GM19099 (cell line): ENCODE measurements around the gene STK35.

Experiments used
- POLR2A ChIP-seq: IDR thresholded peaks from 3 replicates; pipeline ENCODE4 v1.6.1; 2011; ENCODE audit warnings: low read depth; ENCODE audit not compliant: insufficient read length; ENCODE audit errors: extremely low read depth

STK35 gene

DNA sequence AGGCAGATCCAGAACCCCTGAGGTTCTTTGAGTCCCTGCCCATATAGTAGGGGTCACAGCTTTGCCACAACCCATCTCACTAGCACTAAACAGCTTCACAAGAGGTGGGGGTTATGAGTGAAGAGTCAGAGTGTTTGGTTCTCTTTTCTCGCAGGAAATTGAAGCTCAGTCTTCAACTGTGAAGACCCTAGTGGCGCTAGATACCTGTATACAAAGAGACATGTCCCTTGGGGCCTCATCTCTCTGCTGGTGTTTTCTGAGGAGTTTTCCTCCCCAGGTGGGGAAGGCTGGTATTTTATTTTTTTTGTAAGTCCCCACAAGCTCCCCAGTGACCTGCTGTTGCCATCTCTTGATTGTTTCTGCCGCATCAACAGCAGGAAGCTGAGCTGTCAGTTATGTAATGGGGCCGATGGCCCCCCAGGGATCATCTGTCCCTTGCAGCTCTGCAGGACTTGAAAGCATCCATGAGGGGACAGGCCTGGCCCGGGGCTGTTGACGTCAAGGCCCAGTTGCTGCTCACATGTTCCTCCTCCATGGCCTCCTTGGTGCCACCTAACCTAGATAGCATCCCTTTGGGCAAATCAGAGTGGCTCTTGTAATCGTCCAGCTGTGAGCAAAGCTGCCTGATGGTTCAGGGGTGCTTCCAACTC is 23.1 kb downstream of the STK35 start:
- no peak for TF ChIP-seq POLR2A

- TF ChIP-seq POLR2A = no peak
Measured at GRCh38 chr20:2125474-2126112, 24.0 kb downstream of the STK35 start.

GRCh38 chr20:2127238-2127637 is 25.6 kb downstream of the STK35 start:
- no peak for TF ChIP-seq POLR2A

GRCh38 chr20:2128542-2128941 is 26.9 kb downstream of the STK35 start:
- TF ChIP-seq POLR2A = no peak

DNA sequence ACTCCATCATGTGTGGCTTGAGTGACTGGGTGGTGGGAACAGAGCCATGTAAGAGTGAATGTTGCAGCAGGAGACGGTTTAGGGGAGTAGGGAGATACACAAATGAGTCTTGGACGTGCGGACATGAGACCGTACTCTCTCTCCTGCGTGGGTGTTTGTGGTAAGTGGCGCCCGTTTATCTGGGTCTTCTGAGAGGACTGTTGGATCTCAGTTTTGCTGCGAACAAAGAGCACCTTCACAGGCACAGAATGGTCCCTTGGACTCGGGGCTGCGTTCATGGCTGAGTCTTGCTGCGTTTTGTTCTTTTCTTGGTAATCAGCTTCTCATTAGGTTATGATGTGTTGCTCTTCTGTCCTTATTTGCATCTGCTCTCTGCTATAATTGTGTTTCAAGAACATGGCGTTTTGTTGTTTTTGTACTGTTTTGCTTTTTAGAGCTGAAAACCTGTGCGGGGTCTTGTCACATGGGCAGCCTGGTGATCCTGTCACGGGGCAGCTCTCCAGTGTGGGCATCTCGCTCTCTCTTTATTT is 28.5 kb downstream of the STK35 start:
- TF ChIP-seq POLR2A = no peak

GRCh38 chr20:2130683-2131082 is 29.1 kb downstream of the STK35 start:
- no peak for TF ChIP-seq POLR2A

GRCh38 chr20:2131366-2131765 is 29.7 kb downstream of the STK35 start:
- no peak for TF ChIP-seq POLR2A

DNA sequence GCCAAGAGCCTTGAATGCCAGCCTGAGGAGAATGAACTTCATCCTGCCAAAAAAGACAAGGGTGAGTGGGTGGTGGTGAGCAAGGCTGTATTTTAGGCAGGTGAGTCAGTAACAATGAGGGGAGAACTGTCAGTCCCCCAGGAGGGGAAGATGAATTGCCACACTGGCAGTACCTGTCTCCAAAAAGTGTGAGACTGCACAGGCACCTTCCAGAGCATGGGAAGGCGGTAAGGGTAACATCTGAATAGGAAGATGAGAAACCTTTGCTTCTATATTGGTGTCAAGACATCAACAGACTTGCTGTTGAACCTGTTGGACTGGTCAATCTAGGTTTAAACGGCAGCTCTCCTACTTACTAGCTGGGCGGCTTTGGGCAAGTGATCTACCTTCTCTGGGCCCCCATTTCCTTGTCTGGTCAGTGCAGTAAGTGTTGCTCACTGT is 30.9 kb downstream of the STK35 start:
- no peak for TF ChIP-seq POLR2A

GRCh38 chr20:2133318-2134183 is 31.9 kb downstream of the STK35 start:
- TF ChIP-seq POLR2A = no peak

DNA sequence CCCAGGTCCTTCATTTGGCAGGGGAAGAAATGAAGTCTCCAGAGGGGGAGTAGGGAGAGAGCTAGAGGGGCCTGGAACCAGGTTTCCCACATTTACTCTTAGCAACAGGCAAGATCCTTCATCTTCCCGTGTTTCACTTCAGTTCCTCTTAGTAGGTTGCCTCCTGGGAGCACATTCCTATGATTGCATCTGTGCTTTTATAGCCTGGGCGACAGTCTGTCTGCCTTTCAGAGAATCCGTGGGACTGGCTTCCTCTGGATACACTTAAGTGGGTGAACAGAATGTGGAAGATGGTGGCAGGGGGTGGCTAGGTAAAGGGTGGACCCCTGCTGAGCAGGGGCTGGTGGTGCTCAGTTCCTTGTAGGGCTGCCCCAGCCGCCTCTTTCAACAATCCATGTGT is 33.4 kb downstream of the STK35 start:
- TF ChIP-seq POLR2A = no peak

GRCh38 chr20:2136275-2136674 is 34.6 kb downstream of the STK35 start:
- no peak for TF ChIP-seq POLR2A

DNA sequence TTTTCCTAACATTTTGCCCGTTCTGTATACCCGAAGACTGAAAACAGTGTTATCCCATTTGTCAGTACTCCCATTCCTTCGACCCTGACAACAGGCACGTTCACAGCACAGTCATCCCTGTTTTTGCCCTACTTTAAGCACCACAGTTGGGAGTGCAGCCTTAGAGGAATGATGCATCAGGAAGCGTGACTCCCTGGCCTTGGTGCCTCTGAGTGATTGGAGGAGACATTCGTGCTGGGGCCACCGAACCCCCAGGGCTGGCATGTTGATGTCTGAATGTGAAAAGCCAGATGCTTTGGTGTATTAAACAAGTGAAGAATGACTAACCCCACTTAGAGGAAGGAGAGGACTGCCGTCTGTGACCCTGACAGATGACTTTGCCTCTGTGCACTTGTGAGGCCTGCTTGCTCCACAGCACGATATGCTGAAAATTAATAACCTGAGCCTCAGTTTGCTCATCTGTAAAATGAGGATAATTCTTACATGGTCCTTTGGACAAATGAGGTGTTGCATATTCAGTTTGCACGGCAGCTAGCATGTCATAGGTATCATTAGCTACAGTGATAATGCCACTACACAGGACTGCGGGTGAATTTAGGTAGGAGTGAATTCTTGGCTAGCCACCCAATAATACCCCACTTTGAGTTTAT is 36.0 kb downstream of the STK35 start:
- TF ChIP-seq POLR2A = no peak

GRCh38 chr20:2138396-2138795 is 36.8 kb downstream of the STK35 start:
- TF ChIP-seq POLR2A = no peak

DNA sequence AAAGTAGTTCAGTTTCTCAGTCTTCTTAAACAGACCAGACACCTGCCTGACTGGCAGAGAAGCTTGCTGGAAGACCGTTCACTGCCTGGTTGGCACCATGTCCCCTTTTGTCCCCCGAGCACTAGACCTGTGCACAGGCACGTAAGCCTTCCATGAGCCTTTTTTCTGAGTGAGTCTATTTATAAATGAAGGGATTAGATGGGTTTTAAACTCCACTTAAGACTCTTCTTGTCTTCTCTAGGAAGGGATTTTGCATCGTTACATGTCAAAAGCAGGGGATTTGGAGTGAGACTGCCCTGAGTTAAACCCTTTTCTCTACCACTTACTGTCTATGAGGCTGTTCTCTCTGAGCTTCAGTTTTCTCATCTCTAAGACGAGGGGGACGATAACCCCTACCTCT is 37.6 kb downstream of the STK35 start:
- TF ChIP-seq POLR2A = no peak

GRCh38 chr20:2139736-2140135 is 38.1 kb downstream of the STK35 start:
- TF ChIP-seq POLR2A = no peak
